HL-60/S4 (cell line): ENCODE data around the gene HMBS.
"Not testable (repeated sequence)": the region's sequence is repeated elsewhere in the genome, so short reads cannot be mapped to it uniquely, and the experiment has no call there.

ENCODE experiments used
- in situ Hi-C: fragments of 300-500 bp; cut with MboI; formaldehyde crosslinking; loops from 2 replicates; pipeline ENCODE4 v1.14.3; 2022; ENCODE audit warnings: low sequenced_read_pairs

The HMBS gene

DNA sequence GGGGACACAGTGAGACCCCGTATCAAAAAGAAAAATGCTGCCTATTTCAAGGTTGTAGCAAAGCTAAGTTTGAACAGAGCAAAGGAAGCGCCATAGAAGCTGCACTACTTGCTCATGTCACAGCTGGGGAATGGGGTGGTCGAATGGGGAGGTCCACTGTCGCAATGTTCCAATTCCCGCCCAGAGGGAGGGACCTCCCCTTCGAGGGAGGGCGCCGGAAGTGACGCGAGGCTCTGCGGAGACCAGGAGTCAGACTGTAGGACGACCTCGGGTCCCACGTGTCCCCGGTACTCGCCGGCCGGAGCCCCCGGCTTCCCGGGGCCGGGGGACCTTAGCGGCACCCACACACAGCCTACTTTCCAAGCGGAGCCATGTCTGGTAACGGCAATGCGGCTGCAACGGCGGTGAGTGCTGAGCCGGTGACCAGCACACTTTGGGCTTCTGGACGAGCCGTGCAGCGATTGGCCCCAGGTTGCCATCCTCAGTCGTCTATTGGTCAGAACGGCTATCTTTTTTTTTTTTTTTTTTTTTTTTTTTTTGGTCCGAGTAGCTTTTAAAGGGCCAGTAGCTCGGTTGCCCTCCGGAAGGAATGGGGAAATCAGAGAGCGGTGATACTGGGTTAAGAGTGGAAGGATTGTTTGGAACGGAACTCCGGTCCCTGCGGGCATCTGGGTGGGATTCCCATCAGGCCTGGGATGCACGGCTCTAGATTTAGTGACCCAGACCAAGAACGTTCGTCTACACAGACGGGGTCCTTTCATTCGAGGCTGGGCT is at the start of gene HMBS:
Gene HMBS (plus strand): TSS at position 219 of the 774 bp plus-strand sequence. CDS start 153 bp downstream, at position 372.
- in situ Hi-C loops, result no loop called here

DNA sequence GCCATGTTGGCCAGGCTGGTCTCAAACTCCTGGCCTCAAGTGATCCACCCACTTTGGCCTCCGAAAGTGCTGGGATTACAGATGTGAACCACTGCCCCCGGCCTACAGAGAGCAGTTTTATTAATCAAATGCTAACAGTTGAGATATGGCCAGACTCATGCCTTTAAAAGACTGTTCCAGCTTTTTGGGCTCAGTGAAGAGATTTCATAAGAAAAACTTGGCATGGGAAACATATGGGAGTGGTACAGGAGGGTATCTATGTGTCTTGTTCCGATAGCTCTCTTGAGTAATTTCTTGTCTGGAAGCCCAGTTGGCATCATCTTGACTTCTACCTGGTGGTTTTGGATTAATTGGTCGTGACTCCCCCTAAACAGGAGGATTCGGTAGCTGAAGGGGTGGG is 45.8 kb upstream of the HMBS start:
- in situ Hi-C loops, result no loop called here

DNA sequence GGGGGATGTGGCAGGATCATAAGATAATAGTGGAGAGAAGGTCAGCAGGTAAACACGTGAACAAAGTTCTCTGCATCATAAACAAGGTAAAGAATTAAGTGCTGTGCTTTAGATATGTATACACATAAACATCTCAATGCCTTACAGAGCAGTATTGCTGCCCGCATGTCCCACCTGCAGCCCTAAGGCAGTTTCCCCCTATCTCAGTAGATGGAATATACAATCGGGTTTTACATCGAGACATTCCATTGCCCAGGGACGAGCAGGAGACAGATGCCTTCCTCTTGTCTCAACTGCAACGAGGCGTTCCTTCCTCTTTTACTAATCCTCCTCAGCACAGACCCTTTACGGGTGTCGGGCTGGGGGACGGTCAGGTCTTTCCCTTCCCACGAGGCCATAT is 45.2 kb upstream of the HMBS start:
- in situ Hi-C loops, result not testable (repeated sequence)

DNA sequence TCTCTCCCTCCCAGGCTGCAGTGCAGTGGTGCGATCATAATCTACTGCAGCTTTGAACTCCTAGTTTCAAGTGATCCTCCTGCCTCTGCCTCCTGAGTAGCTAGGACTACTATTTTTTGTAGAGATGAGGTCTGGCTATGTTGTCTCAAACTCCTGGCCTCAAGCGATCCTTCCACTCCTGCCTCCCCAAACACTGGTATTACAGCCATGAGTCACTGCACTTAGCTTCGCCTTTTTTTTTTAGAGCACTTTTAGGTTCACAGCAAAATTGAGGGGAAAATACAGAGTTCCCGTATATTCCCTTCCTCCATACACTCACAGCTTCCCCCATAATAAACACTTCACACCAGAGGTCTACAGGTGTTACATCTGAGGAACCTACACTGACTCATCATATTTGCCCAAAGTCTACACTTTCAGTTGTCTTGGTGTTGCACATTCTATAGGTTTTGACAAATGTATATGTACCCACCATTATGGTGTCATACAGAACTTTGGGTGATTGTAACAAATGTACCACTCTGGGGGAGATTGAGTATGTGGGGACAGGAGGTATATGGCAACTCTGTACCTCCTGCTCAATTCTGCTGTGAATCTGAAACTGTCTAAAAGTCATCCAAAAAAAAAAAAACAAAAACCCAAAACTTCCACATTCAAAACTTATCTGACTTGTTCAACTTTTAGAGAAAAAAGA is 42.7 kb upstream of the HMBS start:
- in situ Hi-C loops, result no loop called here

DNA sequence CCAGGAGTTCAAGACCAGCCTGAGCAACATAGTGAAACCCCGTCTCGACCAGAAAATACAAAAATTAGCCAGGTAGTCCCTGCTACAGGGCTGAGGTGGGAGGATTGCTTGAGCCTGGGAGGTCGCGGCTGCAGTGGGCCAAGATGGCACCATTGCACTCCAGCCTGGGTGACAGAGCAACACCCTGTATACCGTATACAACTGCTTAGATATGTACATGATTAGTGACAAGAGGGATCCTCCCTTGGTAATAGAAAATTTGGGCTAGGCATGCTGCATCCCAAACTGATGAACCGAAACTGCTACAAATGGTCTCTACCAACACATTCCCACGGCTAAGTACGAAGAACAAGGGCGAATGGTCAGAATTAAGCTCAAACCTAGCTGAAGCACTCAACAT is 41.8 kb upstream of the HMBS start:
- in situ Hi-C loops, result no loop called here

DNA sequence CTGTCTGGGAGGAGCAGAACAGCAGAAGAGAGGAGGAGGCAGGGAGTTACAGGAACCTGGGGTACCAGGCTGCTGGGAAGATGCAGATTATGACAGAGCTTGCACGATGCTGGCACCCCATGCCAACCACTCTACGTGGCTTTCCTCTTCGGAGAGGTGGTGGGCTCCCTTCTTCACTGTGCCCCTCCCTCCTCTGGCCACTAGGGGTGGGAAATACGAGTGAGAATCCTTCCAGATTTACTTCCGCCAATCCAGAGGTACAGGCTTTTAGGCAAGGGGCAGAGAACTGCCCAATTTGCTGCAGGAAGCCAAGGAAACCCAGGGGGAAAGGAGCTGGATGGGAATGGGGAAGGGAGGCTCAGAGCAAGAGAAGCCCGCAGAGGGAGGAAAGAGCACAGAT is 40.0 kb upstream of the HMBS start:
- in situ Hi-C loops, result no loop called here

DNA sequence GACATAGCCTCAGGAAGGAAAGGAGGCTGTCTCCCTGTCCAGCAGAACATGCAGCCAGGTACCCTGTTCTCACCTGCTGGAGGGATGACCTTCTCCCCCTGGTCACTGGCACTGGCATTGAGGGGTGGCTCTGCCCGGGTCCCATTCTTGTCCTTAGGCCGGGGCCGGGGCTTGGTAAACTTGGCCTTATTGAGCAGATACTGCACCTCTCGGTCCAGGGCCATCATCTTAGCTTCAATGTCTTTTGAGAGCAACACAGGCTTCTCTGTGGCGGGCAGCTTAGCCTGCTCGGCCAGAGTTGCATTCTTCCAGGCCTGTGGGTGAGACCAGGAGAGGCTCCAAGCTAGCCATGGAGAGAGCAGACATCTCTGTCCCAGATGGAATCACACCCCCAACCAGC is 38.2 kb upstream of the HMBS start:
- in situ Hi-C loops, result no loop called here

DNA sequence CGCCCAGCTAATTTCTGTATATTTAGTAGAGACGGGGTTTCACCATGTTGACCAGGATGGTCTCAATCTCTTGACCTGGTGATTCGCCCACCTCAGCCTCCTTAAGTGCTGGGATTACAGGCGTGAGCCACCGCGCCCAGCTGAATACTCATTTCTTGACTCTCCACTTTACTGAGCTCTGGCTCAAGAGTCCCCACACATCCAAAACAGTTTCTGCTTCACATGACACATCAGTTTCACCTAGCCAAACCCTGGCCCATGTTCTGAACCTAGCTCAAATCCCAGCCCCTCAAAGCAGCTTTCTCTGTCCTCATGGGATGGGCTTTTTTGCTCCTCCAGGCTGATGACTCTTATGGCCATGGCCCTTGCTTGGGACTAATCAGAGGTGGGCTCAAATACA is 37.5 kb upstream of the HMBS start:
- in situ Hi-C loops, result no loop called here

DNA sequence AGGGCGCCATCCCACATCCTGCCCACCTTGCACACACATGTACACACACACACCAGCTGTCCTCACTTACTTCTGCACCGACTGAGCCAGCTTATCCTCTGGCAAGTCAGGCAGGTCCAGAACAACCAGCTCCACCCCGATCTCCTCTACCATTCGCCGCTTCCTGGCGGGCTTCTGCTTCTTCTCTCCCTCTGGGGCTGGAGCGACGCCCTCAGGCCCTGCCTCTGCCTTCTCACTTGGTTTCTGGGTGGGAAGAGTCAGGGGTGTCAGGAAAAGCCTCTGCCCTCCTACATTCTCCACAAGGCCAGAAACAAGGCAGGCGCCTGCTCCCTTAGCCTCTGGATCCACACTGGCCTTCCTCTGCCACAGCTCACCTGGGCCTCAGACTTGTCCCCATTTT is 36.0 kb upstream of the HMBS start:
- in situ Hi-C loops, result no loop called here

DNA sequence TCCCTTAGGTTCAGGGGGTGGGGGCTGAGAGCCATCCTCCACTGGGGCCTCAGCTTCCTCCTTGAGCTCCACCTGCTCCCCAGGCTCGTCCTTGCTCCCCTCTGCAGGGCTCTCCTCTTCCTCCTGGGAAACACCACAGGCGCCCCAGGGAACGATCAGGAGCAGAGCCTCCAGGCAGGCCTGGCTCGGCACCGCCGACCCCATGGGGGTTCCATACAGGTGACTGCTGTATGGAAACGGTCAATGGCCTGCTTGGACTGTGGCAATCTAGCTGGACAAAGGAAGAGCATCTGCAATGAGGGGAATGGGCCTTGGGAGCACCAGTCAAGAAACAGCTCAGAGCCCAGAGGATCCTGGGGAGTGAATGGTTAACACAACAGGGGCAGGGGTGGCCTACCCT is 35.6 kb upstream of the HMBS start:
- in situ Hi-C loops, result no loop called here

DNA sequence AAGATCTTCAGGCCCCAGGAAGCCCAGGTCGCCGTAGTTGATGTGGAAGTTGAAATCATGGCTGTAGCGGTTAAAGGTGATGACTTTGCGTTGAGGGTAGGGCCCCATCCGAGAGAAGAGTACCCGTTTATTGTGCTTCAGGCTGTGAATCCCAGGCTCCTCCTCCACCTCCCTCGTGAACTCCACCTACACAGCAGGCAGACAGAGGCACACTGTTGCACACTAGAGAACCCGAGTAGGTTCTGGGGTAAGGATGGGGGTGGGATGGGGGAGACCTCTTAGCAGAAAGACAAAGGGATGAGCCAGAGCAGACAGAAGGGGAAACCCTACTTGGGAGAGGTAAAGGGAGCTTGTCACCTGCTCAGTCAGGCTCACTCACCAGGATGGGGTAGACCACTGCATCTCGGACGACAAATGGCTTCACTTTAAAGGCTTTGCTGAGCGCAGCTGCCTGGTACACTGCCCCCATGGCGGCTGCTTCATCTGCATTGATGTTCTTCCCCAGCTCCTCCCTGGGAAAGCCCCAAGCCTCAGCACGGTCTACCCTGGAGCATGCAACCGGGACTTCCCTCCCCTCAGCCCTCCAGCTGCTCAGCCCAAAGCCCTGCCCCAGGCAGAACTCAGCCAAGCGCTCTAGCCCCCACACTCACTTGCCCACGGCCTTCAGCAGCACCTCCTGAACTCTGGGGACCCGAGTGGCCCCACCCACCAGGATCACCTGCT is 33.1 kb upstream of the HMBS start:
- in situ Hi-C loops, result no loop called here

DNA sequence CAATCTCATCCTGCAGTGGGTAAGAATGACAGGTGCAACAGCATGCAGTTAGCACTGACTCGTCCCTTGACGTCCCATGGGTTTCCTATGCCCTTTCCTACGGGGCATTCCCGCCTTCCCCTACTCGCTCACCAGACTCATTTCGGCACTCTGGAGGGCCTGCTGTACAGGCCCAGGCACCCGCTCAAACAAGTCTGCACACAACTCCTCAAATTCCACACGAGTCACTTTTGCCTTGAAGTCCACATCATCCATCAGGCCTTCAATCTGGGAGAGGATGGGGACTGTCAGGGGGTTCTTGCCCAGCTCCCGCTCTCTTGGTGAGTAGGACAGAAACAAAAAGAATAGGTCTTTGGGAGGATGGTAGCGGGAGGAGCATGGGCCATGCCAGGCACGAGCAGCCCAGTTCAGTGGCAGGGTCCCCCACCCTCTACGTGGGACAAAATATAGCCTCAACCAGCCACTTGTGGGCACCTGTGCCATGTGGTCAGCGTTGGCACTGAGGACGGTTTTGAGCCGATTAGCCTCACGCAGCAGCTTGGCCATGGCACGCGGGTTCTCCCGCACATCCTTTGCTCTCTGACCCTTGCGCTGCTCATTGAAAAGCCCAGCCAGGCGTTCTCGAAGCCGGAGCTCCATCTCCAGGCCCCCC is 32.4 kb upstream of the HMBS start:
- in situ Hi-C loops, result no loop called here

DNA sequence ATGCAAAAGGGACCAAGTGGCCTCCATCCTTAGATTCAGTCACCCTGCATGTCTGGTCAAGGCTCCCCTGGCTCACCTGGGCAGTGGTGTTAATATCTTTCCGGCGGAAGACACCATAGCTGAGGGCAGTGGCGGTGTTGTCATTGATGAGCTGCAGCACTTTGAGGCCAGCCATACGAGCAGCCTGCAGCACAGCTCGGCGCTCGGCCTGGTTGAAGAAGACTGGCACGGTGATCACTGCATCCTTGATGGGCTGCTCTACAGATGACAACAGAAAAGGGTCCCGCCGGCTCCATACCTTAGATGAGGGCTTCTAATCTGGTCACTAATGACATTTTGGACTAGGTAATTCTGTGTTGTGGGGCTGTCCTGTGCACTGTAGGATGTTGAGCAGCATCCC is 30.3 kb upstream of the HMBS start:
- in situ Hi-C loops, result no loop called here

DNA sequence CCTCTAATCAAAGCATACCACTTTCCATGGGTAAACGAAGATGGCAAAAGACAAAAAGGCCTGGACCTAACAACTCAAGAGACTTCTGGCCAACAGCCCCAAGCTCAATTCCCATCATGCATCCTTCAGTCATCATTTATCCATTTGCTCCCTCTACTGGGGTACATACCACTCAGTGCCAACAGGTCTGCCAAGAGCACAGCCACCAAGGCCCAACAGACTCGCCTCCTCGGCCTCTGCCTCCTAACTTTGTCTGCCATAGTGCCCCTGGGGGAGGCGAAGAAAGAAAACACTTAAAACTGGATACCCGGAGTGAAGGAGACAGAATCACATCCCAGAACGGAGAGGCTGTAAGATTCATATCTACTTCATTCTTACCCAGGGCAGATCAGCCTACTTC is 28.8 kb upstream of the HMBS start:
- in situ Hi-C loops, result no loop called here

DNA sequence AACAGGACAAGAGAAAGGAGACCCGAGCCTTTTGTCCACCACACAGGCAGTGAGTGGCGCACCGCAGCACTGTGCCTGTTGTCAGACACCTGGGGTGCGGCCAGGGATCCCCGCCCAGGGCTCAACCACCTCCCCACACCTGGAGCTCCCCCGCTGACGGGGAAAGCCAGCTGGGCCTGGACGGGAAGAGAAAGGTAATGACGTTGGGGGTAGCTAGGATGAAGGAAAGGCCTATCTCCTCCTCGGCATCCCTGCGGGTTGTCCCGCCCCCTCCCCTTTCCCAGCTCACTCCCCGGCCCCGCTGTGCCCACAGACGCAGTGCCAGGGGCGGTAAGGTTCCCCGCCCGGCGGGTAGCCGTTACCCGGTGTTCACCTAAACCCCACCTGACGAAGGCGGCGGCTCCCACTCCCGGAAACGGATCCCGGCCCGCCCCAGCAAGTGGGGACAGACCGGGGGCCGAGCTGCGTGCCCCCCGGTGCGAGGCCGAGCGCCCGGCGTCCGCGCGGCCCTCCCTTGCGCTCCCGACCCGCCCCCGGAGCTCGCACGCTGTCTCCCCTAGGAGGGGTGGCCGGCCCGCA is 28.2 kb upstream of the HMBS start:
- in situ Hi-C loops, result no loop called here

DNA sequence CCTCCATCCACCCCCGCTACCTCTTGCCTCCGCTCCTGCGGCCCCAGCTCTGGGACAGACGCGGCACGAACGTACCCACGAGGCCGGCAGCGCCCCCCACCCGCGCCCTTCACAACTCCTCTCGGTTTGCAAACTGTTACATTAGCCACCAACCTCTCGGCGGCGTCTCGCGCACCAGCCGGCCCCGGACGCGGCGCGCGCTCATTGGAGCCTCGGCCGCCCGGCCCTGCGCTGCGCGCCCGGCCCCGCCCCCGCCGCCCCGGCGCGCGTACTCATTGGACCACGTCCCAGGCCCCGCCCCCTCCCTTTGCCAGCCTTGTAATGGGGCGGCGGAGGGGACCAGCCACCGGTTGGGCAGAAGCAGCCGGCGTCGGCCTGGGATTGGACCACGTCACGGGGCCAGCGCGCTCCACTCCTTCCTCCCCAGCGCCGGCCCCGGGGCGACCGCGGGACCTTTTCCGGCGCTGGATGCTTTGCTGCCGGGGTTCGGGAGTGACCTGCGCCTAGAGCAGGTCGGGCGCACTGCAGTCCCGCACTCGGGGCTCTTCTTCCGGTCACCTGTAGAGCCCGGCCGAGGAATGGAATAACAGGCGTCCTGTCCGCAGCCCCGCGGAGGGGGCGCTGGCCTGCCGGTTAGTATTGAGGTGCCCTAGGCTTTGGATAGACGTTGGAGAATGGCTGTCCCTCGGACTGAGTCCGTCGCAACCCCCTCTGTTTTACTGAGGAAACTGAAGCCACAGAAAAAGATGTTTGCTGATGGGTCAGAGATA is 27.5 kb upstream of the HMBS start, which contains the start of gene HYOU1:
Gene HYOU1 (minus strand): TSS at position 206 of the 770 bp plus-strand sequence. CDS start 1,045 bp downstream, outside the sequence.
- in situ Hi-C loops, result no loop called here

DNA sequence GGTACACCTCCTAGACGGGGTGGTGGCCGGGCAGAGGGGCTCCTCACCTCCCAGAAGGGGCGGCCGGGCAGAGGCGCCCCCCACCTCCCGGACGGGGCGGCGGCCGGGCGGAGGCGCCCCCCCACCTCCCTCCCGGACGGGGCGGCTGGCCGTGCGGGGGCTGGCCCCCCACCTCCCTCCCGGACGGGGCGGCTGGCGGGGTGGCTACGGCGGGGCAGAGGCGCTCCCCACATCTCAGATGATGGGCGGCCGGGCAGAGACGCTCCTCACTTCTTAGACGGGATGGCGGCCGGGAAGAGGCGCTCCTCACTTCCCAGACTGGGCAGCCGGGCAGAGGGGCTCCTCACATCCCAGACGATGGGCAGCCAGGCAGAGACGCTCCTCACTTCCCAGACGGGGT is 25.6 kb upstream of the HMBS start:
- in situ Hi-C loops, result not testable (repeated sequence)

DNA sequence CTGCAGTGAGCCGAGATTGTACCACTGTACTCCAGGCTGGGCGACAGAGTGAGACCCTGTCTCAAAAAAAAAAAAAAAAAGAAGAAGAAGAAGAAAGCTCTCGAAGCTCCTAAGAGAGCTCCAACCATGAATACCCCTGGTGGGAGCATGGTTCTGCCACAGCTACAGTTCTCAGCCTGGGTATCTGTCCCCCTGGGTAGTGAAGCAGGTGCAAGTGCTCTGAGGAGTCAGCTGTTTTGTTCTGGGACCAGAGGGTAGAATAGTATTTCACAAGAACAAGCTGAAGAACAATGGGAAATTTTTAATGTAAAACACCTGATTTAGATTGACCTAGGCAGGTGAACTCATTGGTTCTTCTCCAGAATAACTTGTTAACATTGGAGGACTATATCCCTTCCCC is 23.4 kb upstream of the HMBS start:
- in situ Hi-C loops, result no loop called here

DNA sequence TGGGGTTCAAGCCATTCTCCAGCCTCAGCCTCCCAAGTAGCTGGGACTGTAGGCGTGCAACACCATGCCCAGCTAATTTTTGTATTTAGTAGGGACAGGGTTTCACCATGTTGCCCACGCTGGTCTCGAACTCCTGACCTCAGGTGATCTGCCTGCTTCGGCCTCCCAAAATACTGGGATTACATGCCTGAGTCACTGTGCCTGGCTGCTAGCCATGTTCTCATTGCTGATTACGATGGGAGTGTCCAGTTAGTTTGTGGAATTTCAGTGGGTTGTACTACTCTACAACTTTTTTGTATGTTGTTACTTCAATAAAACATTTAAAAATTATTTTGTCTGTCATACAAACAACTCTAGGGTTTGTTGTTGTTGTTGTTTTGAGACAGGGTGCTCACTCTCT is 21.9 kb upstream of the HMBS start:
- in situ Hi-C loops, result no loop called here

DNA sequence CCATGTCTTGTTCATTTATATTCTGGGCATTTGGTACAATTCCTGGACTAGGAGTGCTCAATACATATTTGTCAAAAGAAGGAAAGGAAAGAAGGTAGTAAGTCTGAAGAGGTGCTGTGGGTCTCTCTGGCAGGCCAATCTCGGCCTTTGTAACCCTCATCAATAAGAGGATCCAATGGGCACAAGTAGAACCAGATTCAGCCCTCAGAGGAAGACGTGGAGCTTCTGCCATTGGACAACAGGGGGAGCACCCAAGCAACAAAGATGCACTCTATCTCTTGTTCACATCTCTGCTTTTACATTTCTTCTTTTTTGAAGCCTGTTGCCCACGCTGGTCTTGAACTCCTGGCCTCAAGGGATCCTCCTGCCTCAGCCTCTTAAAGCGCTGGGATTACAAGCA is 19.3 kb upstream of the HMBS start:
- in situ Hi-C loops, result no loop called here
